ENCODE data around the gene HGFAC. TPM values are rescaled to one million over a fixed set of nuclear protein-coding genes. Genes with fewer than 3 reads are reported as not detected.

Gene HGFAC
- polyA plus RNA-seq, 1 donor from 2014 or later = 16.2 TPM

DNA sequence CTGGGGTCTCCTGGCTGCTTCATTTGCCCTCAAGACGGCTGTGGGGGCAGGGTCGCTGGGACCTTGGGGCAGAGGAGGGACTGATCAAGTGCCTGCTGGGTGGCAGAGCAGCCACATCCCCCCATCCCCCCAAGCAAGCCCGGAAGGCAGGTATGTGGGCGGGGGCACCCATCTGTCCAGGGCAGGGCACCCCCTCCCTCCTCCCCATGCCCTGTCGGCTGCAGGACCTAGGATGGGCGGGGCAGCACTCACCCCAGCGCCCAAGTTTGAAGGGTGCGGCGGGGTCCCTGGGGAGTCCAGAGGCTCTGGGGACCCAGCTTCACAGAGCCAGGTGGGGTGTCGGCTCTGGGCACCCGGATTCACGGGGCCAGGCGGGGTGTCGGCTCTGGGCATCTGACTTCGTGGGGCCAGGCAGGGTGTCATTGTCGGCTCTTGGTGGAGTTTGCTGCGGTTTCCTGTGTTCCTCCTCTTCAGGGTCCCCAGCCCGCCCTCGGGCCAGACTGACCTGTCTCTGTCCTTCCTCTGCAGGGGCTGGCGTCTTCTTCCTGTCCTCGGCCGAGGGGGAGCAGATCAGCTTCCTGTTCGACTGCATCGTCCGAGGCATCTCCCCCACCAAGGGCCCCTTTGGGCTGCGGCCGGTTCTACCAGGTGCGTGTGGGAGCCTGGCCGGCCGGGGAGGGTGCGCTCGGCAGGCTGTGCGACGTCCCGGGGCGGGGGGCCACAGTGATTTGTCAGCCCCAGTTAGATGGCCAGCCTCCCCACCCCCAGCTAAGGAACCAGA, 43.4 kb downstream of the HGFAC start:
- no peaks in the 10 kb centered on the region for H3K36me3 ChIP-seq (ENCODE audit: insufficient read depth, low read length)
- H4K20me1 ChIP-seq (ENCODE audit: insufficient read depth) = no peaks in the 10 kb centered on the region
- H3K4me3 ChIP-seq (ENCODE audit: low read length) = no peak overlapping the region
- H3K9me3 ChIP-seq (ENCODE audit: low read length) = no peaks in the 10 kb centered on the region
- no peaks in the 10 kb centered on the region for H3K79me2 ChIP-seq (replicated peaks; ENCODE audit: insufficient read depth, low read length)
- TF ChIP-seq MXI1 (conservative IDR thresholded peaks at IDR 0.05; ENCODE audit: poor library complexity, severe bottlenecking) (no peak), EP300 (conservative IDR thresholded peaks at IDR 0.05; ENCODE audit: poor library complexity, severe bottlenecking) (no peak), EZH2 (IDR thresholded peaks at IDR 0.05; ENCODE audit: borderline replicate concordance, insufficient read depth, low read length, poor library complexity, severe bottlenecking) (no peak), TAF1 (IDR thresholded peaks at IDR 0.05; ENCODE audit: low read depth) (no peak), POLR2AphosphoS5 (IDR thresholded peaks at IDR 0.05) (no peak), SMC3 (conservative IDR thresholded peaks at IDR 0.05; ENCODE audit: poor library complexity) (no peak), RAD21 (conservative IDR thresholded peaks at IDR 0.05) (no peak)
- TF ChIP-seq, protein P1, sequence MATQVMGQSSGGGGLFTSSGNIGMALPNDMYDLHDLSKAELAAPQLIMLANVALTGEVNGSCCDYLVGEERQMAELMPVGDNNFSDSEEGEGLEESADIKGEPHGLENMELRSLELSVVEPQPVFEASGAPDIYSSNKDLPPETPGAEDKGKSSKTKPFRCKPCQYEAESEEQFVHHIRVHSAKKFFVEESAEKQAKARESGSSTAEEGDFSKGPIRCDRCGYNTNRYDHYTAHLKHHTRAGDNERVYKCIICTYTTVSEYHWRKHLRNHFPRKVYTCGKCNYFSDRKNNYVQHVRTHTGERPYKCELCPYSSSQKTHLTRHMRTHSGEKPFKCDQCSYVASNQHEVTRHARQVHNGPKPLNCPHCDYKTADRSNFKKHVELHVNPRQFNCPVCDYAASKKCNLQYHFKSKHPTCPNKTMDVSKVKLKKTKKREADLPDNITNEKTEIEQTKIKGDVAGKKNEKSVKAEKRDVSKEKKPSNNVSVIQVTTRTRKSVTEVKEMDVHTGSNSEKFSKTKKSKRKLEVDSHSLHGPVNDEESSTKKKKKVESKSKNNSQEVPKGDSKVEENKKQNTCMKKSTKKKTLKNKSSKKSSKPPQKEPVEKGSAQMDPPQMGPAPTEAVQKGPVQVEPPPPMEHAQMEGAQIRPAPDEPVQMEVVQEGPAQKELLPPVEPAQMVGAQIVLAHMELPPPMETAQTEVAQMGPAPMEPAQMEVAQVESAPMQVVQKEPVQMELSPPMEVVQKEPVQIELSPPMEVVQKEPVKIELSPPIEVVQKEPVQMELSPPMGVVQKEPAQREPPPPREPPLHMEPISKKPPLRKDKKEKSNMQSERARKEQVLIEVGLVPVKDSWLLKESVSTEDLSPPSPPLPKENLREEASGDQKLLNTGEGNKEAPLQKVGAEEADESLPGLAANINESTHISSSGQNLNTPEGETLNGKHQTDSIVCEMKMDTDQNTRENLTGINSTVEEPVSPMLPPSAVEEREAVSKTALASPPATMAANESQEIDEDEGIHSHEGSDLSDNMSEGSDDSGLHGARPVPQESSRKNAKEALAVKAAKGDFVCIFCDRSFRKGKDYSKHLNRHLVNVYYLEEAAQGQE (IDR thresholded peaks at IDR 0.05; ENCODE audit: borderline replicate concordance) = no peak
- TF ChIP-seq, protein P2, sequence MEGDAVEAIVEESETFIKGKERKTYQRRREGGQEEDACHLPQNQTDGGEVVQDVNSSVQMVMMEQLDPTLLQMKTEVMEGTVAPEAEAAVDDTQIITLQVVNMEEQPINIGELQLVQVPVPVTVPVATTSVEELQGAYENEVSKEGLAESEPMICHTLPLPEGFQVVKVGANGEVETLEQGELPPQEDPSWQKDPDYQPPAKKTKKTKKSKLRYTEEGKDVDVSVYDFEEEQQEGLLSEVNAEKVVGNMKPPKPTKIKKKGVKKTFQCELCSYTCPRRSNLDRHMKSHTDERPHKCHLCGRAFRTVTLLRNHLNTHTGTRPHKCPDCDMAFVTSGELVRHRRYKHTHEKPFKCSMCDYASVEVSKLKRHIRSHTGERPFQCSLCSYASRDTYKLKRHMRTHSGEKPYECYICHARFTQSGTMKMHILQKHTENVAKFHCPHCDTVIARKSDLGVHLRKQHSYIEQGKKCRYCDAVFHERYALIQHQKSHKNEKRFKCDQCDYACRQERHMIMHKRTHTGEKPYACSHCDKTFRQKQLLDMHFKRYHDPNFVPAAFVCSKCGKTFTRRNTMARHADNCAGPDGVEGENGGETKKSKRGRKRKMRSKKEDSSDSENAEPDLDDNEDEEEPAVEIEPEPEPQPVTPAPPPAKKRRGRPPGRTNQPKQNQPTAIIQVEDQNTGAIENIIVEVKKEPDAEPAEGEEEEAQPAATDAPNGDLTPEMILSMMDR (IDR thresholded peaks at IDR 0.05; ENCODE audit: poor library complexity, severe bottlenecking) = no peak
- no peaks in the 10 kb centered on the region for H3F3A ChIP-seq (ENCODE audit: insufficient read depth, low read length, poor library complexity, severe bottlenecking)
- no peak overlapping the region for H3K9ac ChIP-seq (ENCODE audit: low read length)
- no peak overlapping the region for H3K27ac ChIP-seq (ENCODE audit: low read length)
- no peak overlapping the region for H2AFZ ChIP-seq (ENCODE audit: low read depth, low read length)
- H3K4me2 ChIP-seq (ENCODE audit: low read length) = no peak overlapping the region
- H3K27me3 ChIP-seq (ENCODE audit: insufficient read depth, low read depth, low read length) = no peaks in the 10 kb centered on the region
- H3K9me2 ChIP-seq (ENCODE audit: insufficient read depth, low read length) = no peaks in the 10 kb centered on the region

DNA sequence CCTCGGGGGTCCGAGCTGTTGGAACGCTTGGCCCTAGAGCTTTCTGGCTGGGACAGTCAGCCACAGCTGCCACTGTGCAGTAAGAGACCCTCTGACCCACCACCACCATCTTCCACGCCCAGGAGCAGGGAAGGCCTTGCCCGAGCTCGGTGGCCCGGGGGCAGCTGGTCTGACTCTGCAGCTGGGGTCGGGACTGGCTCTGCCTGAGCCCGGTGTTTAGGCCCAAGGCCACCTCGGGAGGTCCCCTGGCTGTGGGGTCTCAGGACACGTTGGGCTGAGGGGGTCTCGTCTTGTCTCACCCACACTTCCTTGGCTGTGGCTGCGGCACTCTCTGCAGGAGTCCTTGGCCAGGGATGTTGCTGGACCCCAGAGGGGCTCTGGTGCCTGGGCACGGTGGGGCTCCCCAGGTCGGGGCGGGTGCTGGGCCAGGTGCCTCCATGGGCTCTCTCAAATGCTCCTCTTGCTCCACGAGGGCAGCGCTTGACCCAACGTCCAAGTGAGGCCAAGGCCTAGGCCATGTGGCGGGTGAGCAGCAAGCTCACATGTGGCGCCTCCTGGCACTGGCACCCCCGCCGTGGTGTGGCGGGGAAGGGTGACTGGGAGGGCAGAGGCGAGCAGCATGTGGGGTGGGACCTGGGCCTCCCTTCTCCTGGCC, 44.2 kb downstream of the HGFAC start:
- Histone ChIP-seq H3K27me3 (ENCODE audit: insufficient read depth, low read depth, low read length) (no peaks in the 10 kb centered on the region), H3K9me2 (ENCODE audit: insufficient read depth, low read length) (no peaks in the 10 kb centered on the region)

More for the DNA sequence above, 44.2 kb downstream of the HGFAC start:
- Histone ChIP-seq H3K9ac (ENCODE audit: low read length) (no peak overlapping the region), H3K4me3 (ENCODE audit: low read length) (no peak overlapping the region), H2AFZ (ENCODE audit: low read depth, low read length) (no peak overlapping the region), H3K9me3 (ENCODE audit: low read length) (no peaks in the 10 kb centered on the region), H3K27ac (ENCODE audit: low read length) (no peak overlapping the region), H3F3A (ENCODE audit: insufficient read depth, low read length, poor library complexity, severe bottlenecking) (no peaks in the 10 kb centered on the region), H3K4me2 (ENCODE audit: low read length) (no peak overlapping the region), H3K36me3 (ENCODE audit: insufficient read depth, low read length) (no peaks in the 10 kb centered on the region), H4K20me1 (ENCODE audit: insufficient read depth) (no peaks in the 10 kb centered on the region), H3K79me2 (replicated peaks; ENCODE audit: insufficient read depth, low read length) (no peaks in the 10 kb centered on the region)
- TF ChIP-seq, protein P1 (IDR thresholded peaks at IDR 0.05; ENCODE audit: borderline replicate concordance) = no peak
- TF ChIP-seq TAF1 (IDR thresholded peaks at IDR 0.05; ENCODE audit: low read depth) (no peak), POLR2AphosphoS5 (IDR thresholded peaks at IDR 0.05) (no peak), MXI1 (conservative IDR thresholded peaks at IDR 0.05; ENCODE audit: poor library complexity, severe bottlenecking) (no peak), RAD21 (conservative IDR thresholded peaks at IDR 0.05) (no peak), EP300 (conservative IDR thresholded peaks at IDR 0.05; ENCODE audit: poor library complexity, severe bottlenecking) (no peak), EZH2 (IDR thresholded peaks at IDR 0.05; ENCODE audit: borderline replicate concordance, insufficient read depth, low read length, poor library complexity, severe bottlenecking) (no peak), SMC3 (conservative IDR thresholded peaks at IDR 0.05; ENCODE audit: poor library complexity) (no peak)
- TF ChIP-seq, protein P2 (IDR thresholded peaks at IDR 0.05; ENCODE audit: poor library complexity, severe bottlenecking) = no peak

Data from neural cell (in vitro differentiated cells).